ENCODE measurements around the gene ELP2. TPM values are rescaled to one million over a fixed set of nuclear protein-coding genes. Genes with fewer than 3 reads are reported as not detected.
A peak's percentile ranks its signal among the peaks of the same experiment; 100 is the strongest.
"Not testable (repeated sequence)": the region's sequence is repeated elsewhere in the genome, so short reads cannot be mapped to it uniquely, and the experiment has no call there.

ELP2 gene
- polyA plus RNA-seq, 4 donors: 93.4 to 136 (median 107) TPM

GRCh38 chr18:36187193-36187825, 57.6 kb downstream of the ELP2 start, which contains the start of gene MOCOS:
Gene MOCOS (plus strand): TSS chr18:36187497. CDS start chr18:36187540, 43 bp downstream.
- peak in 2 of 4 donors; percentile 30 to 44 for DNase-seq (ENCODE audit: low read depth in 4 of 4, low spot score in 3 of 4)

DNA sequence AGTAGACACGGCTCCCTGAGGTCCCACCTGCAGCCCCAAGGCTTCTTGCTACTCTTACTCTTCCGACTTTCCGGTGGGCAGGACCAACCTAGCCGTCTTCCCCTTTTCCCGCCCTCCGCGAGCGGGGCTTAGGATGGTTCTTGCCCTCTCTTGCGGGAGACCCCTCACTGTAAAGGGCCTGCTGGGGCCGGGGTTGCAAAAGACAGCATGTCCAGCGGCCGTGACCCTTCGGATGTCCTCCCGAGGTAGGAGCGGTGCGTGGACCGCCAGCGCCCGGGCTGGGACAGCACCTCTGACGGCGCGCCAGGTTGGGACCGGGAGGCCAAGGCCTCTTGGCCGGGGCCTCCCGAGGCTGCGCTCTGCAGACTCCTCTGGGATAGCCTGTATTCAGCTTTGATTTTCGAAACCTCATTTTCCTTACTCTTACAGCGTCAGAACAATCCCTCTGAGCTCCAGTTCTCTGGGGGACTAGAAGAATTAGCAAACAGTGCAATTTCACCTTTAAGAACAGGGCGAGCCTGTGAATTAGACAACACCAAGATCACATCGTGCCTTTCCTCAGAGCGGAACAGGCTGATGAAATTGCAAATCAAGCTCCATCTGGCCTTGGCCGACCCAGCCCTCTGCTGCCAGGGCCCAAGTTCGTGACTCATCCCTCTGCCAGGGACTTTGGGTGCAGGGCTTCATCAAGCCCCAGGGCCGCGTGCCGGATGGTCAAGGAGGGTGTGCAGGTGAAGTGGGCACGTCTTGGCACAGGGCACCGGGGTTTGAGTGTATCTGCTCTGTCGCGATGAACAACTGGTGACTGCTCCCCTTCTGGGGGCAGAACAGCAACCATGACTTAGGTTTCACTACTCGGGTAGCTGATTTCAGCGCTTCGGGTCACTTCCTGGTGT, 58.4 kb downstream of the ELP2 start:
- DNase-seq (ENCODE audit: low read depth in 4 of 4, low spot score in 3 of 4): no peak

DNA sequence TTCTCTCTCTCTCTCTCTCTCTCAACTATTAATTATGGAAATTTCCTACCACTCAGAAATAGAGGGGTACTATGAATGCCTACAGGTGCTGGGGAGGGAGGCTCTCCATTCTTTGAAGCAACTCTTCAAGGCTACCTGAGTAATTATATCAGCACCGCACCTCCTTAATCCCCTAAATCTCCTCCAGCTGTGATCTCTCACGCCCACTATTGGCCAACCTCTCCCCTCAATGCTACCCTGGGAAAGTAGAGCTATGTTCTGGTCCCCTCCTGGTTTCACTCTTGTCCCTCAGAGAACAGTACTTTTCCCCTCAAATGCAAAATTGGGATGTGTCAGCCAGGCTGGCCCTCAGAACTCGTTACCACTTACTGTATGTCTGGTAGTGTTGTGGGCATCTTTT, 59.2 kb downstream of the ELP2 start:
- no peak for DNase-seq (ENCODE audit: low read depth in 4 of 4, low spot score in 3 of 4)

- DNase-seq (ENCODE audit: low read depth in 4 of 4, low spot score in 3 of 4): no peak
Measured at GRCh38 chr18:36189486-36189885, 59.8 kb downstream of the ELP2 start.

DNA sequence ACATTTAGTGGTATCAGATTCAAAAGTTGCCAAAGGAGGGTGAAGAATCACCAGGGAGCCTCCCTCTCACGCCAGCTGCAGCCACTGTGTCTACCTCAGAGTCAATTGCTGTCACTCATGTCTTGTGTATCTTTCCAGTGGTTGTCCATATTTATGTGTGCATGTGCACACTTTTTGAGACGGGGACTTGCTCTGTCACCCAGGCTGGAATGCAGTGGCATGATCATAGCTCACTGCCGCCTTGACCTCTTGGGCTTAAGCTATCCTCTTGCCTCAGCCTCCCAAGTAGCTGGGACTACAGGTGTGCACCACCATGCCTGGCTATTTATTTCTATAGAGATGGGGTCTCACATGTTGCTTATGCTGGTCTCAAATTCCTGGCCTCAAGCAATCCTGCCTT, 61.6 kb downstream of the ELP2 start:
- no peak for DNase-seq (ENCODE audit: low read depth in 4 of 4, low spot score in 3 of 4)

GRCh38 chr18:36191711-36192110, 62.0 kb downstream of the ELP2 start:
- DNase-seq (ENCODE audit: low read depth in 4 of 4, low spot score in 3 of 4): no peak

- DNase-seq (ENCODE audit: low read depth in 4 of 4, low spot score in 3 of 4): no peak
Measured at GRCh38 chr18:36194600-36195315, 65.1 kb downstream of the ELP2 start.

DNA sequence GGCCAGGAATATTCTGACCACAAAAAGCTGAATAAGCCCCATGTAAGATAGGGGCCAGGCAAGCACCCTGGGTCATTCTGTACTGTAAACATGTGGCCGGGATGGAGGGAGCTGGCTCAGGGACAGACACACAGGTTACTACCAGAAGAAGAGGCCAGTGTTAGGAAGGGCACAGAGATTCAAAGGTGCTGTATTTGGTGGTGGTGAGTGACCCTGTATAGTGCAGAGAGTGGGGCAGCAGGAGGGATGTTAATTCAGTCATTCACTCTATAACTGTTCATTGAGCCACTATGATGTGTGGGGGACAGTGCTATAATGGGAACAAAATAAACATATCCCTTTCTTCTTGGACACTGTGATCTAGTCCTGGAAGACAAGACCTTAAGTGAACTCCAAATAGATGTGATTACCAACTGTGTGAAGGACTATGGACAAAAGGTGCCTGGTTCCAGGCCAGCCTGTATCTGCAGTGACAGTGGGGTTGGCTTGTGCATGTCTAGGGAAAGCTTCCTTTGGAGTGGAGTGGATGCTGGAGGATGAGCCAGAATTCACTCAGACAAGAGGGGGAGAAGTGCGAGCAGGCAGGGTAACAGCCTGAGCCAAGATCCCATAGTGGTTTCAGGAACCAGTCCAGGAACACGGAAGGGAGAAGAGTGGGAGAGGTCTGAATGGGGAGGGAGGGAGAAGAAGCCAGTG, 65.9 kb downstream of the ELP2 start:
- no peak for DNase-seq (ENCODE audit: low read depth in 4 of 4, low spot score in 3 of 4)

- DNase-seq (ENCODE audit: low read depth in 4 of 4, low spot score in 3 of 4): no peak
Measured at GRCh38 chr18:36196238-36196995, 66.7 kb downstream of the ELP2 start.

- no peak for DNase-seq (ENCODE audit: low read depth in 4 of 4, low spot score in 3 of 4)
Measured at GRCh38 chr18:36197511-36198166, 67.9 kb downstream of the ELP2 start.

- no peak for DNase-seq (ENCODE audit: low read depth in 4 of 4, low spot score in 3 of 4)
Measured at GRCh38 chr18:36199691-36200295, 70.1 kb downstream of the ELP2 start.

GRCh38 chr18:36200354-36200771, 70.7 kb downstream of the ELP2 start:
- no peak for DNase-seq (ENCODE audit: low read depth in 4 of 4, low spot score in 3 of 4)

GRCh38 chr18:36201765-36202164, 72.1 kb downstream of the ELP2 start:
- no peak for DNase-seq (ENCODE audit: low read depth in 4 of 4, low spot score in 3 of 4)

- DNase-seq (ENCODE audit: low read depth in 4 of 4, low spot score in 3 of 4): no peak
Measured at GRCh38 chr18:36203360-36203895, 73.7 kb downstream of the ELP2 start.

GRCh38 chr18:36205166-36205565, 75.5 kb downstream of the ELP2 start:
- no peak for DNase-seq (ENCODE audit: low read depth in 4 of 4, low spot score in 3 of 4)

DNA sequence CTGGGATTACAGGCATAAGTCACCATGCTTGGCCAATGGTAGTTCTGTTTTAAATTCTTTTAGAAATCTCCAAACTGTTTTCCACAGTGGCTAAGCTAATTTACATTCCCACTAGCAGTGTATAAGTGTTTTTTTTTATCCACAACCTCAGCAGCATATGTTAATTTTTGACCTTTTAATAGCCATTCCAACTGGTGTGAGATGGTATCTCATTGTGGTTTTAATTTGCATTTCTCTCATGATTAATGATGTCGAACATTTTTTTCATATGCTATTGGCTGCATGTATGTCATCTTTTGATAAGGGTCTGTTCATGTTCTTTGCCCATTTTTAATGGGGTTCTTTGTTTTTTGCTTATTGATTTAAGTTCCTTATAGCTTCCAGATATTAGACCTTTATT, 77.6 kb downstream of the ELP2 start:
- no peak for DNase-seq (ENCODE audit: low read depth in 4 of 4, low spot score in 3 of 4)

- not testable (repeated sequence) for DNase-seq (ENCODE audit: low read depth in 4 of 4, low spot score in 3 of 4)
Measured at GRCh38 chr18:36207969-36208368, 78.3 kb downstream of the ELP2 start.

DNA sequence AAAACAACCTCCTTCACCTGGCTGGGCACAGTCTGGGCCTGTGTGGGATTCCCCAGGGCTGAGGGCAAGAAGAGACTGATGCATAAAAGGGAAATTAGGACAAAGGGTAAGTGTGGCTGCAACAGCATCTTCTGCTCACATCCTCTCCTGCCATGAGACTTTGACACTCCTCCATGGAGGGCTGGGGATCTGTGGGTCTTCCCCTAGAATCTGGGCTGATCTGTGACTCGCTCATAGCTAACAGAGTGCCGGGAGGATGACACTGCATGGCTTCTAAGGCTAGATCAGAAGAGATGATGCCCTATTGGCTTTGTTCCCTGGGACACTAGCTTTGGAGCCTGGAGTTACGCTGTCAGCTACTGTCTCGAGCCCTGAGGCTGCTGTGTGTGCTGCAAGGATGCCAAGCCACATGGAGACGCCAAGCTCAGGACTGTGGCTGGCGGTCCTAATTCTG, 81.9 kb downstream of the ELP2 start:
- DNase-seq (ENCODE audit: low read depth in 4 of 4, low spot score in 3 of 4): no peak

Measured in left renal pelvis (tissue), 4 donors.